Neural cell (in vitro differentiated cells): ENCODE measurements around the gene SUSD6. TPM values are rescaled to one million over a fixed set of nuclear protein-coding genes. Genes with fewer than 3 reads are reported as not detected.

Experiments
- H2AFZ ChIP-seq: fragments of 200-600, 300-800 bp; sonication (generic), shearing (Covaris generic); 2 replicates; pipeline ENCODE4 v1.6.0; 2014; ENCODE audit warnings: low read depth, mild to moderate bottlenecking, antibody characterized with exemption, low read length, moderate library complexity
- H3F3A ChIP-seq: fragments of 200-600 bp; shearing (Covaris generic); 2 replicates; pipeline ENCODE4 v1.6.1; 2016; ENCODE audit warnings: mild to moderate bottlenecking, moderate library complexity, mixed read lengths, antibody characterized with exemption, low read length; ENCODE audit not compliant: insufficient read depth, poor library complexity, severe bottlenecking
- H3K27ac ChIP-seq: fragments of 200-600, 300-800 bp; sonication (generic), shearing (Covaris generic); 2 replicates; pipeline ENCODE4 v1.5.1; 2014; ENCODE audit warnings: mild to moderate bottlenecking, low read length, moderate library complexity
- H3K27me3 ChIP-seq: fragments of 300-800, 200-600 bp; sonication (generic), shearing (Covaris generic); 2 replicates; pipeline ENCODE4 v1.6.0; 2014; ENCODE audit warnings: mild to moderate bottlenecking, low read depth, low read length, moderate library complexity; ENCODE audit not compliant: insufficient read depth
- H3K36me3 ChIP-seq: fragments of 300-800, 200-600 bp; sonication (generic), shearing (Covaris generic); 2 replicates; pipeline ENCODE4 v1.5.1; 2014; ENCODE audit warnings: mild to moderate bottlenecking, antibody characterized with exemption, low read length, moderate library complexity; ENCODE audit not compliant: insufficient read depth
- H3K4me2 ChIP-seq: fragments of 300-800, 200-600 bp; sonication (generic), shearing (Covaris generic); 2 replicates; pipeline ENCODE4 v1.6.0; 2014; ENCODE audit warnings: mild to moderate bottlenecking, low read length
- H3K4me3 ChIP-seq: fragments of 300-800, 200-600 bp; sonication (generic), shearing (Covaris generic); 2 replicates; pipeline ENCODE4 v1.5.1; 2014; ENCODE audit warnings: mild to moderate bottlenecking, low read length, moderate library complexity
- H3K79me2 ChIP-seq: fragments of 200-600 bp; shearing (Covaris generic); replicated peaks from 2 replicates; pipeline ENCODE4 v1.6.0; 2014; ENCODE audit warnings: mild to moderate bottlenecking, low read length, moderate library complexity; ENCODE audit not compliant: insufficient read depth
- H3K9ac ChIP-seq: fragments of 300-800, 200-600 bp; sonication (generic), shearing (Covaris generic); 2 replicates; pipeline ENCODE4 v1.6.1; 2016; ENCODE audit warnings: mild to moderate bottlenecking, low read length, mixed read lengths
- H3K9me2 ChIP-seq: fragments of 200-600 bp; shearing (Covaris generic); 2 replicates; pipeline ENCODE4 v1.6.1; 2016; ENCODE audit warnings: mild to moderate bottlenecking, low read length, mixed read lengths; ENCODE audit not compliant: insufficient read depth
- H3K9me3 ChIP-seq: fragments of 200-600, 300-800 bp; sonication (generic), shearing (Covaris generic); 2 replicates; pipeline ENCODE4 v1.6.1; 2016; ENCODE audit warnings: mild to moderate bottlenecking, mixed run types, low read length, moderate library complexity, mixed read lengths
- H4K20me1 ChIP-seq: fragments of 200-600 bp; shearing (Covaris generic); 2 replicates; pipeline ENCODE4 v1.6.1; 2016; ENCODE audit warnings: mild to moderate bottlenecking, mixed run types; ENCODE audit not compliant: insufficient read depth
- CTCF ChIP-seq: fragments of 450-650 bp; IDR thresholded peaks from 2 replicates; pipeline ENCODE4 v1.5.1; 2014; ENCODE audit warnings: antibody characterized with exemption, mild to moderate bottlenecking, moderate library complexity; ENCODE audit not compliant: poor library complexity, severe bottlenecking
- EP300 ChIP-seq: fragments of 450-650 bp; conservative IDR thresholded peaks from 2 replicates; pipeline ENCODE4 v1.6.1; 2014; ENCODE audit warnings: antibody characterized with exemption, mild to moderate bottlenecking, moderate library complexity; ENCODE audit not compliant: poor library complexity, severe bottlenecking
- EZH2 ChIP-seq: fragments of 200-600, 300-800 bp; shearing (Covaris generic), sonication (generic); IDR thresholded peaks from 2 replicates; pipeline ENCODE4 v1.6.1; 2014; ENCODE audit warnings: antibody characterized with exemption, low read length, borderline replicate concordance, mild to moderate bottlenecking; ENCODE audit not compliant: insufficient read depth, poor library complexity, severe bottlenecking
- MXI1 ChIP-seq: fragments of 450-650 bp; conservative IDR thresholded peaks from 2 replicates; pipeline ENCODE4 v1.6.1; 2014; ENCODE audit warnings: antibody characterized with exemption, mild to moderate bottlenecking; ENCODE audit not compliant: poor library complexity, severe bottlenecking
- POLR2AphosphoS5 ChIP-seq: IDR thresholded peaks from 2 replicates; pipeline ENCODE4 v1.6.1; 2012
- RAD21 ChIP-seq: fragments of 450-650 bp; conservative IDR thresholded peaks from 2 replicates; pipeline ENCODE4 v1.6.1; 2014; ENCODE audit warnings: antibody characterized with exemption, mild to moderate bottlenecking, moderate library complexity
- REST ChIP-seq: IDR thresholded peaks from 2 replicates; pipeline ENCODE4 v1.6.1; 2012; ENCODE audit warnings: borderline replicate concordance
- SMC3 ChIP-seq: fragments of 450-650 bp; conservative IDR thresholded peaks from 2 replicates; pipeline ENCODE4 v1.6.1; 2014; ENCODE audit warnings: antibody characterized with exemption, mild to moderate bottlenecking, moderate library complexity; ENCODE audit not compliant: poor library complexity
- TAF1 ChIP-seq: IDR thresholded peaks from 2 replicates; pipeline ENCODE4 v1.6.1; 2012; ENCODE audit warnings: low read depth
- polyA plus RNA-seq: library from polyadenylated mRNA; depleted of rRNA; stranded (reverse); fragments of >200 nt; gene quantifications from 2 replicates; pipeline ENCODE4 v1.2.3, GENCODE V29; 2014

The SUSD6 gene
- polyA plus RNA-seq, 1 donor from 2014 or later = 5.1 TPM

DNA sequence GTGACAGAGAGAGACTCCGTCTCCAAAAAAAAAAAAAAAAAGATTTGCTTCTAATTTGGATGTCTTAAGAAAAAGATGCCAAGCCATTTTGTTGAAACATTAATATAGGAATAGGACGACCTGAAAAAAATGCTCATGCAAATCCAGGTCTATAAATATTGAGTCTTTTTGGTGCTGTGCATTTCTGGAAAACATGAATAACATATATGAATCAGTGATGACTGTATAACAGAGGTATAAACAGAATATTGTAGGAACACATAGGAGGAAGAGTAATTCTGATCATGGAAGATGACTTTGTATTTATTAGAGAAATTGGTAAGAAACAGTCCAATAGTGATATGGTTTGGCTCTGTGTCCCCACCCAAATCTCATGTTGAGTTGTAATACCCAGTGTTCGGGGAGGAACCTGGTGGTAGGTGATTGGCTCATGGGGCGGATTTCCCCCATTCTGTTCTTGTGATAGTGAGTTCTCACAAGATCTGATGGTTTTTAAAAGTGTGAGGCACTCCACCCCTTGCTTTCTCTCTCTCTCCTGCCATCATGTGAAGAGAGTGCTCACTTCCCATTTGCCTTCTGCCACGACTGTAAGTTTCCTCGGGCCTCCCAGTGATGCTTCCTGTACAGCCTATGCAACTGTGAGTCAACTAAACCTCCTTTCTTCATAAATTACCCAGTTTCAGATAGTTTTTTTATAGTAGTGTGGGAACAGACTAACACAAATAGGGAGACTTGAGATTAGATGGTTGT is 152.5 kb downstream of the SUSD6 start:
- no peaks in the 10 kb centered on the region for H4K20me1 ChIP-seq
- peaks cover 10% of the 10 kb centered on the region for H3K36me3 ChIP-seq
- H3K27ac ChIP-seq = no peak overlapping the region
- H3K9me3 ChIP-seq = no peaks in the 10 kb centered on the region
- no peak overlapping the region for H3K9ac ChIP-seq
- peaks cover 12% of the 10 kb centered on the region for H3K79me2 ChIP-seq
- H3K9me2 ChIP-seq = no peaks in the 10 kb centered on the region
- no peaks in the 10 kb centered on the region for H3F3A ChIP-seq
- no peak overlapping the region for H3K4me3 ChIP-seq
- no peaks in the 10 kb centered on the region for H3K27me3 ChIP-seq
- H3K4me2 ChIP-seq = no peak overlapping the region
- no peak for TF ChIP-seq RAD21
- no peak for TF ChIP-seq EZH2
- no peak for TF ChIP-seq EP300
- TF ChIP-seq CTCF = no peak
- TF ChIP-seq TAF1 = no peak
- TF ChIP-seq POLR2AphosphoS5 = no peak
- no peak for TF ChIP-seq REST
- no peak for TF ChIP-seq SMC3
- TF ChIP-seq MXI1 = no peak
- H2AFZ ChIP-seq = no peak overlapping the region

Other genes with a start within 250 kb of the SUSD6 start
- 423 and 480 TPM in 2 replicates for gene ERH, start 213.3 kb upstream of the SUSD6 start, polyA plus RNA-seq
- 86.2 and 88.5 TPM in 2 replicates for gene SLC39A9, start 212.9 kb upstream of the SUSD6 start, polyA plus RNA-seq
- 0.52 TPM in 1 of 2 replicates, not detected in the other for gene PLEKHD1, start 126.9 kb upstream of the SUSD6 start, polyA plus RNA-seq
- 3.2 and 4.3 TPM in 2 replicates for gene CCDC177, start 36.7 kb upstream of the SUSD6 start, polyA plus RNA-seq
- gene SRSF5, start 155.5 kb downstream of the SUSD6 start, polyA plus RNA-seq = 1,017 and 1,027 TPM in 2 replicates
- not detected in 2 replicates for gene SLC10A1, start 185.6 kb downstream of the SUSD6 start, polyA plus RNA-seq